H1 (cell line): ENCODE results near the gene COLEC12. TPM values are rescaled to one million over a fixed set of nuclear protein-coding genes. Genes with fewer than 3 reads are reported as not detected.
A peak's percentile ranks its signal among the peaks of the same experiment; 100 is the strongest.

Source experiments
- CTCF ChIA-PET: fragments of 300-600 bp; sonication (Branson Sonifier 250); formaldehyde crosslinking; loops from one replicate; lab custom pipeline; 2021; ENCODE audit not compliant: partially characterized antibody; lab: Charles Lee
- POLR2A ChIA-PET: fragments of 300-600 bp; sonication (Branson Sonifier 250); formaldehyde crosslinking; loops from one replicate; lab custom pipeline; 2021; ENCODE audit warnings: inconsistent platforms; ENCODE audit not compliant: partially characterized antibody; lab: Charles Lee
- DNase-seq, 2 experiments: peaks; one replicate each; pipeline versions ENCODE4 v3.0.0 to v3.0.0-alpha.2; 2010 to 2022; ENCODE audit warnings: low spot score in 2 of 2, low read depth in 1 of 2, mixed read lengths in 1 of 2
- FAIRE-seq: peaks from 2 replicates; lab custom pipeline; 2011; peaks lifted over from hg19 to GRCh38; lab: Jason Lieb, UNC
- H2AFZ ChIP-seq: 2 replicates; pipeline ENCODE4 v1.8.1; 2012; ENCODE audit warnings: low read length, inconsistent platforms
- H2AK5ac ChIP-seq: 2 replicates; pipeline ENCODE4 v1.6.1; 2013; ENCODE audit warnings: low read depth, low read length
- H2BK120ac ChIP-seq: replicated peaks from 2 replicates; pipeline ENCODE3; 2013; ENCODE audit warnings: low read depth, low read length, inconsistent platforms
- H2BK12ac ChIP-seq: 2 replicates; pipeline ENCODE4 v1.6.1; 2013; ENCODE audit warnings: low read depth, low read length
- H2BK15ac ChIP-seq: 2 replicates; pipeline ENCODE4 v1.6.1; 2013; ENCODE audit warnings: low read length
- H2BK20ac ChIP-seq: 2 replicates; pipeline ENCODE4 v1.6.1; 2013; ENCODE audit warnings: low read length
- H2BK5ac ChIP-seq: 2 replicates; pipeline ENCODE4 v1.6.1; 2013; ENCODE audit warnings: low read depth, low read length
- H3K14ac ChIP-seq: 2 replicates; pipeline ENCODE4 v1.6.1; 2013; ENCODE audit warnings: inconsistent platforms; ENCODE audit not compliant: insufficient read length
- H3K18ac ChIP-seq: 2 replicates; pipeline ENCODE4 v1.6.1; 2013; ENCODE audit warnings: low read length; ENCODE audit errors: extremely low read depth
- H3K23ac ChIP-seq: 2 replicates; pipeline ENCODE4 v1.6.1; 2013; ENCODE audit warnings: inconsistent platforms; ENCODE audit not compliant: insufficient read length
- H3K23me2 ChIP-seq: 2 replicates; pipeline ENCODE4 v1.6.1; 2013; ENCODE audit warnings: low read depth, low read length
- H3K27ac ChIP-seq: 2 replicates; pipeline ENCODE4 v1.6.1; 2011; ENCODE audit warnings: low read depth, low read length, inconsistent platforms
- H3K27me3 ChIP-seq, 4 experiments: replicated peaks in 1 of 4; 1 replicate in 1 of 4; 2 replicates in 3 of 4; pipeline versions ENCODE4 v1.6.1 to v1.8.1; 2011 to 2013; ENCODE audit warnings: low read length in 3 of 4, mild to moderate bottlenecking in 3 of 4, inconsistent platforms in 2 of 4, mixed read lengths in 2 of 4, moderate library complexity in 1 of 4; ENCODE audit not compliant: control insufficient read depth in 3 of 4, insufficient read depth in 3 of 4; ENCODE audit errors: extremely low read depth in 1 of 4
- H3K36me3 ChIP-seq, 4 experiments: 2 replicates each; pipeline versions ENCODE4 v1.6.1 to v1.8.1; 2011 to 2013; ENCODE audit warnings: mild to moderate bottlenecking in 4 of 4, low read length in 3 of 4, moderate library complexity in 2 of 4, control low read depth in 1 of 4, inconsistent platforms in 1 of 4; ENCODE audit not compliant: insufficient read depth in 4 of 4, control insufficient read depth in 2 of 4
- H3K4ac ChIP-seq: replicated peaks from 2 replicates; pipeline ENCODE3; 2013; ENCODE audit warnings: low read length, low read depth, mixed read lengths, inconsistent platforms; ENCODE audit not compliant: insufficient read length
- H3K4me1 ChIP-seq, 4 experiments: replicated peaks in 1 of 4; 1 replicate in 1 of 4; 2 replicates in 3 of 4; pipeline versions ENCODE4 v1.6.1 to v1.8.1; 2011 to 2013; ENCODE audit warnings: low read length in 3 of 4, inconsistent platforms in 2 of 4, mixed read lengths in 1 of 4; ENCODE audit not compliant: insufficient read depth in 4 of 4, control insufficient read depth in 3 of 4
- H3K4me2 ChIP-seq, 2 experiments: 2 replicates each; pipeline versions ENCODE4 v1.6.1 to v1.8.1; 2011 to 2013; ENCODE audit warnings: low read depth in 2 of 2, low read length in 2 of 2, control low read depth in 1 of 2, inconsistent platforms in 1 of 2, mild to moderate bottlenecking in 1 of 2; ENCODE audit not compliant: insufficient read depth in 1 of 2
- H3K4me3 ChIP-seq, 4 experiments: fragments of 200-600, 300-600 bp in 1 of 4; sonication (generic), shearing (Covaris generic), sonication (Bioruptor Twin) in 1 of 4; 2 replicates each; pipeline versions ENCODE4 v1.5.1 to v1.8.1; 2011 to 2016; ENCODE audit warnings: low read length in 4 of 4, low read depth in 3 of 4, control low read depth in 2 of 4, inconsistent platforms in 2 of 4, mild to moderate bottlenecking in 2 of 4, mixed read lengths in 1 of 4, moderate library complexity in 1 of 4; ENCODE audit not compliant: insufficient read depth in 2 of 4; ENCODE audit errors: extremely low read depth in 1 of 4
- H3K56ac ChIP-seq: replicated peaks from 2 replicates; pipeline ENCODE3; 2013; ENCODE audit warnings: low read depth, mild to moderate bottlenecking, mixed read lengths, low read length, inconsistent platforms; ENCODE audit not compliant: insufficient read length
- H3K79me1 ChIP-seq: 2 replicates; pipeline ENCODE4 v1.6.1; 2013; ENCODE audit warnings: low read depth, low read length, control low read depth
- H3K79me2 ChIP-seq, 2 experiments: 2 replicates each; pipeline versions ENCODE4 v1.6.1 to v1.8.1; 2012 to 2013; ENCODE audit warnings: low read length in 2 of 2, mild to moderate bottlenecking in 2 of 2, inconsistent platforms in 1 of 2; ENCODE audit not compliant: insufficient read depth in 2 of 2, control insufficient read depth in 1 of 2
- H3K9ac ChIP-seq, 4 experiments: replicated peaks in 1 of 4; 1 replicate in 1 of 4; 2 replicates in 3 of 4; pipeline versions ENCODE4 v1.6.1 to v1.8.1; 2011 to 2013; ENCODE audit warnings: low read depth in 3 of 4, low read length in 3 of 4, control low read depth in 2 of 4, mild to moderate bottlenecking in 2 of 4, moderate library complexity in 2 of 4, inconsistent platforms in 1 of 4; ENCODE audit errors: extremely low read depth in 1 of 4
- H3K9me3 ChIP-seq, 2 experiments: 2 replicates each; pipeline versions ENCODE4 v1.6.1 to v1.8.1; 2012 to 2013; ENCODE audit warnings: mild to moderate bottlenecking in 2 of 2, moderate library complexity in 2 of 2, control low read depth in 1 of 2, inconsistent platforms in 1 of 2, low read depth in 1 of 2, low read length in 1 of 2, mixed read lengths in 1 of 2; ENCODE audit not compliant: insufficient read depth in 2 of 2
- H4K20me1 ChIP-seq, 2 experiments: replicated peaks in 1 of 2; 2 replicates each; pipeline versions ENCODE3 to v1.8.1; 2011 to 2013; ENCODE audit warnings: inconsistent platforms in 2 of 2, low read length in 2 of 2, mild to moderate bottlenecking in 1 of 2; ENCODE audit not compliant: insufficient read depth in 2 of 2, control insufficient read depth in 1 of 2
- H4K5ac ChIP-seq: 2 replicates; pipeline ENCODE4 v1.6.1; 2013; ENCODE audit warnings: low read length, low read depth, mixed read lengths, inconsistent platforms; ENCODE audit not compliant: insufficient read length
- H4K8ac ChIP-seq: 2 replicates; pipeline ENCODE4 v1.8.0; 2013; ENCODE audit warnings: mild to moderate bottlenecking, moderate library complexity, low read length, inconsistent platforms; ENCODE audit not compliant: insufficient read depth; ENCODE audit errors: extremely low read depth
- H4K91ac ChIP-seq: replicated peaks from 2 replicates; pipeline ENCODE3; 2013; ENCODE audit warnings: low read length, mixed read lengths, inconsistent platforms; ENCODE audit not compliant: insufficient read length
- ATF2 ChIP-seq: IDR thresholded peaks from 2 replicates; pipeline ENCODE4 v1.6.1; 2012; ENCODE audit warnings: low read length, inconsistent platforms
- POU5F1 ChIP-seq: IDR thresholded peaks from 2 replicates; pipeline ENCODE4 v1.6.1; 2011; ENCODE audit warnings: low read depth, mild to moderate bottlenecking, low read length, moderate library complexity
- WGBS, 2 experiments: shearing (Covaris generic) in 1 of 2; methylation state at CpG; one replicate each; pipeline versions ENCODE4 v1.1.6 to v1.1.7; 2013 to 2015; ENCODE audit warnings: low lambda C conversion rate in 2 of 2, mixed read lengths in 2 of 2, inconsistent platforms in 1 of 2, low coverage in 1 of 2, missing lambda C conversion rate in 1 of 2; ENCODE audit not compliant: insufficient replicate concordance in 2 of 2, insufficient coverage in 1 of 2, insufficient read length in 1 of 2; ENCODE audit errors: extremely low coverage in 1 of 2, missing lambda C conversion rate in 1 of 2; 5-methylcytosine and 5-hydroxymethylcytosine counted together
- polyA plus RNA-seq, 7 experiments: library from polyadenylated mRNA; depleted of rRNA in 3 of 7; stranded (reverse) in 5 of 7; unstranded in 2 of 7; fragments of >200 nt in 5 of 7; fragments of 200-250 nt in 2 of 7; gene quantifications; 1 replicate in 5 of 7; 2 replicates in 1 of 7; 4 replicates in 1 of 7; pipeline versions ENCODE4 v1.2.1 to v1.2.3, GENCODE V29; 2011 to 2013; ENCODE audit warnings: missing spikeins in 2 of 7, mixed read lengths in 2 of 7
- total RNA-seq: library from RNA; stranded (reverse); fragmentation: NEBNext Ultra II Directional; extraction: Animal tissue kit (Norgen Biotek cat#: 25700); gene quantifications from 2 replicates; pipeline ENCODE4 v1.2.1, GENCODE V29; 2021

Gene COLEC12
- total and polyA plus RNA-seq, 2 of the 8 experiments (the other 6 are each of a cell fraction or from before 2014, with no cell fraction given): 0.44 to 2.3 TPM

GRCh38 chr18:420661-421246, 79.7 kb downstream of the COLEC12 start:
- no peak for DNase-seq
- H3K9ac ChIP-seq: no peak overlapping the region

More at GRCh38 chr18:420661-421246, 79.7 kb downstream of the COLEC12 start:
- Histone ChIP-seq H2BK15ac (no peak overlapping the region), H3K27ac (no peak overlapping the region), H3K79me2 (no peaks in the 10 kb centered on the region), H4K91ac (no peak overlapping the region), H2BK120ac (no peak overlapping the region), H4K20me1 (no peaks in the 10 kb centered on the region), H3K4me3 (no peak overlapping the region), H3K18ac (no peak overlapping the region), H2AFZ (0 out of 2 replicates have a peak overlapping the region, but pooled peaks have one; percentile 48), H3K79me1 (no peaks in the 10 kb centered on the region), H3K14ac (no peak overlapping the region), H3K9me3 (no peaks in the 10 kb centered on the region), H3K56ac (no peak overlapping the region), H3K4ac (no peak overlapping the region), H4K5ac (no peak overlapping the region), H2BK20ac (no peak overlapping the region), H3K27me3 (no peaks in the 10 kb centered on the region), H2AK5ac (no peak overlapping the region), H2BK5ac (no peak overlapping the region), H2BK12ac (no peak overlapping the region), H3K4me2 (no peak overlapping the region), H3K36me3 (no peaks in the 10 kb centered on the region), H4K8ac (no peak overlapping the region), H3K4me1 (peaks cover 0 to 3% (median 0%) of the 10 kb centered on the region in 4 experiments; a peak in 1 of 7 replicates), H3K23me2 (no peaks in the 10 kb centered on the region), H3K23ac (no peak overlapping the region)
- TF ChIP-seq POU5F1: 0 out of 2 replicates have a peak, but pooled peaks have one; percentile 67
- no peak for TF ChIP-seq ATF2
- no peak for FAIRE-seq
- ChIA-PET POLR2A (no interaction called here), CTCF (interaction anchor here (0.8 kb wide), 1 partner anchor 13 kb away, joined by 3 read pairs; no protein-coding TSS in a partner anchor)
- 76% methylated on average over 3 of the region's 3 CpGs; no CpG with 5 or more reads in 1 of the 2 experiments for WGBS, 2 experiments
